HG03439 (cell line): Measurements from ENCODE around the gene CTNNA1.
"Not testable (repeated sequence)": the region's sequence is repeated elsewhere in the genome, so short reads cannot be mapped to it uniquely, and the experiment has no call there.

Experiments used
- ATAC-seq: cut with Tn5 transposase; IDR thresholded peaks from one replicate; pipeline ENCODE4 v1.9.1; 2021; ENCODE audit warnings: mild to moderate bottlenecking, moderate library complexity; ENCODE audit not compliant: unreplicated experiment

The CTNNA1 gene

DNA sequence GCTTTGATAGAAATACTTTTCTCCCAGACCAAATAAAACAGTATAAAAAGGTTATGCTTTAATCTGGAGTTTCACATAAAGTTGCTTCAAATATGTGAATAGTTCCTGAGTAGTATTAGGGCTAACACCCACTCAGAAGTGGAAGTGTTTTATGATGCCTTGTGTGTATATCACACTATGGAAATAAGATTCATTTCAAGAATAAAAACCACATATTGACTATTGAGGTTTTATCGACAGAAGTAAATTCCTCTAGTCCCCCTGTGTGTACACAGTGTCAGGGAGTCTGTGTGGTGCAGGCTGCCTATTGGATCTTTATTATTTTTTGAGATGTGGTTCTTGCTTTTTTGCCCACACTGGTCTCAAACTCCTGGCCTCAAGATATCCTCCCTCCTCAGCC lies 142.7 kb downstream of the CTNNA1 start:
- ATAC-seq: no peak

GRCh38 chr5:138898299-138898698 lies 145.1 kb downstream of the CTNNA1 start:
- ATAC-seq: no peak

DNA sequence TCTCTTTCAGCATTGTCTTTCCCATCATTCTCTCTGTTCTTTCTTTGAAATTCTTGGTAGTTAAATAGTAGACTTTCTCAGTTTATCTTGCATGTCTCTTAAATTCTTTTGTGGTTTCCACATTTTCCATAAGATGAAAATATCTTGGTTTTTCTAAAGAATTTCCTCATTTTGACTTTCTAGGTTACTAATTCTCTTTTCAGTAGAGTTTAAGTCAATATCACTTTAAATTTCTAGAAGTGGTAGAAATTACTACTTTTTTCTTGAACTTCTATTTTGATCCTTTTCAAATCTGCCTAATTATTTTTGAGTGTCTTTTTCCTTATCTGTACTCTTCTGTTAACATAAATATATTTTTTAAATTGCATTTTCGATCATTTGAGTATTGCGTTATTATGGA lies 145.5 kb downstream of the CTNNA1 start:
- ATAC-seq: no peak

GRCh38 chr5:138900281-138900965 lies 147.2 kb downstream of the CTNNA1 start:
- ATAC-seq: no peak

GRCh38 chr5:138901716-138902115 lies 148.5 kb downstream of the CTNNA1 start:
- ATAC-seq: no peak

GRCh38 chr5:138903130-138903775 lies 150.0 kb downstream of the CTNNA1 start:
- no peak for ATAC-seq

DNA sequence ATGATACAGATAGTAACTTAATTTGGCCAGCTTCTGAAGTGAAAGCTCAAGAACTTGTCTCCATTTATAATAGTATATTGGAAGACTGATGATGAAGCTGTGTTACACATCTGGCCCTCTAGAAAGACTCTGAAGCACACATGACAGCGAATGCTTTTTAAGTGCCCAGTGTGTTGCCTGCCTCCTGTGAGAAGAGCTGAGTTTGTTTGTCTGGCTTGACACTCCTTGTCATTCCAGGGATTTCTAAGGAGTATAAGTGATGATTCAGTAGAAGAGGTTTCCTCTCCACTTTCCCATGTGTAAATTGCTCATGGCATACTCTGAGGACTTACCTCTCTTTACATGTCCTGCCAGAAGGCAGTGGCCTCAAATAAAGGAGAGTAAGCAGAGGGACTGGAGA lies 152.3 kb downstream of the CTNNA1 start:
- no peak for ATAC-seq

DNA sequence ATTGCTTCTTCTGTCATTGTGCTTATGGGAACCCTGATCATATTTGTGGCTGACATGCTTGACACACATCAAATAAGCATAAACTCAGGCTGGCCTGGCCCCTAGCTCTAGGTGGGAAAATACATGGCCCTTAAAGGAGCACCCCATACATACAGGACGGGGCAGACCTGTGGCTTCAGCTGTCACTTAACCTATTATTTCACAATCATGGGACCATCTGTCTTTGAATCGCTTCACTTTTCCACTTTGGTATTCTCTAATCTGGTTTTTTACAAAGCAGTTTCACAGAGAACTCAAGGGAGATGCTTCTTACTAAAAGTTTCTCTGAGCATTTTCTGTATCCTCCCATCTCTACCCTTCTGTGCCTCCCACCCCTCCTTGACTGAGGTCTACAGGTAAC lies 156.5 kb downstream of the CTNNA1 start:
- no peak for ATAC-seq

GRCh38 chr5:138910546-138911185 lies 157.4 kb downstream of the CTNNA1 start:
- ATAC-seq: no peak

DNA sequence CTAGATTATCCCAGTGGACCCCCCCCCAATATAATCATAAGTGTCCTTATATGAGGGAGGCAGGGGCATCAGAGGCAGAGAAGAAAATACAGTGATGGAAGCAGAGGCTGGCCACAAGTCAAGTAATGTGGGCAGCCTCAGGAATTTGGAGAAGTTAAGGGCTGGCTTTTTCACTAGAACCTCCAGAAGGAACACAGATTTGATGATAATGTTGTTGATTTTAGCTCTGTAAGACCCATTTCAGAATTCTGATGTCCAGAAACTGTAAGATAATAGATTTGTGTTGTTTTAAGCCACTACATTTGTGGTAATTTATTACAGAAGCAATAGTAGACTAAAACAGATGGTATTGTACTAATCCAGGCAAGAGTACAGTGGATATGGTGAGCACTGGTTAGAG lies 158.2 kb downstream of the CTNNA1 start:
- ATAC-seq: no peak

- ATAC-seq: no peak
Measured at GRCh38 chr5:138912093-138912492, 158.9 kb downstream of the CTNNA1 start.

GRCh38 chr5:138913773-138914172 lies 160.5 kb downstream of the CTNNA1 start:
- ATAC-seq: no peak

GRCh38 chr5:138914338-138914737 lies 161.1 kb downstream of the CTNNA1 start:
- no peak for ATAC-seq

GRCh38 chr5:138918686-138919085 lies 165.5 kb downstream of the CTNNA1 start:
- ATAC-seq: no peak

GRCh38 chr5:138920181-138920580 lies 167.0 kb downstream of the CTNNA1 start:
- ATAC-seq: no peak

DNA sequence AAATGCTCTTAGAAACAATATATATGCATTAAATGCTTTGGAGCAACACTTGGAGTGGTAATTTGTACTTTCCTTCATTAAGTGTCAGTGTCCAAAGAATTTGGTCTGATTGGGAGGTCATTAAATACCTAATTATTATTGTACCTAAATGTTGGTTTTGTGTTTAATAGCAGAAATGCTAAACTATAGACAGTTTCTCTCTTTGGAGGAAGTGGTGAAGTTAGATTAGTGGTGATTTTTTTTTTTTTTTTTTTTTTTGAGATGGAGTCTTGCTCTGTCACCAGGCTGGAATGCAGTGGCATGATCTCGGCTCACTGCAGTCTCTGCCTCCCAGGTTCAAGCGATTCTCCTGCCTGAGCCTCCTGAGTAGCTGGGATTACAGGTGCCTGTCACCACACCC lies 168.1 kb downstream of the CTNNA1 start:
- ATAC-seq: not testable (repeated sequence)

- ATAC-seq: no peak
Measured at GRCh38 chr5:138922494-138922893, 169.3 kb downstream of the CTNNA1 start.

DNA sequence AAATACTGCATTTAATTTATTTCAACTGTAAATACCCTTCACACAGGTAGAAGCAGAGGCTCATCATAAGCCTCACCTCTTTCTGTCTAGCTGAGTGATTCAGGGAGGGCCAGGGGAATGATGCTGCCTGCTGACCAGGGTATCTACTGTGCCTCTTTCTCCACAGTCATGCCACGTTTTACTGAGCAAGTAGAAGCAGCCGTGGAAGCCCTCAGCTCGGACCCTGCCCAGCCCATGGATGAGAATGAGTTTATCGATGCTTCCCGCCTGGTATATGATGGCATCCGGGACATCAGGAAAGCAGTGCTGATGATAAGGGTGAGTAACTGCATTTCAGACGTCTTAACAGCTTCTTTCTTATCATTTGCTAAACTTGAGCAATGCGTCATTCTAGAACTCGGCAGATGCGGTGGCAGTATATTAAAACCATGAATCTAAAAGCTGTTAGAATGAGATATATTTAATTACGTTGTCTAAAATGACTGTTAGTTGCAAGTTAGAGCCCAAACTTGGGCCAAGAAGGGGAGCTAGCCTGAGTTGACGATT lies 171.9 kb downstream of the CTNNA1 start:
- no peak for ATAC-seq

DNA sequence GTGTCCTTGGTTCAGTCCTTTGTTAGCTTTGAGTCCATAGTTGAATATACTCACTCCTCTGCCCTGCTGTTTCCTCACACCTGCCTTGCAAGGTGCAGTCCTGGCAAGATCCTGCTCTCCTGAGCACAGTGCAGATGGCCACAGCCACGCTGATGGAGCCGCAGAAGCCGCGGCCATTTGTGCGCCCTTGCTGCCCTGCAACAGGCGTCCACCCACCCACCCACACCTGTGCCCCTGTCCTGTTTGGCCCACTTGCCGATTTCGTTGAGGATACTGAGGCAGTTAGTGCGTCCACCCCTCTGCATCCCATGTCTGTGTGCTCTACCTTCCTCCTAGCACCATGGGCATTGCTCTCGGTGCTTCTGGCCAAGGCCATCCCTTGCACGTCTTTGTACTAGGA lies 173.0 kb downstream of the CTNNA1 start:
- ATAC-seq: no peak

DNA sequence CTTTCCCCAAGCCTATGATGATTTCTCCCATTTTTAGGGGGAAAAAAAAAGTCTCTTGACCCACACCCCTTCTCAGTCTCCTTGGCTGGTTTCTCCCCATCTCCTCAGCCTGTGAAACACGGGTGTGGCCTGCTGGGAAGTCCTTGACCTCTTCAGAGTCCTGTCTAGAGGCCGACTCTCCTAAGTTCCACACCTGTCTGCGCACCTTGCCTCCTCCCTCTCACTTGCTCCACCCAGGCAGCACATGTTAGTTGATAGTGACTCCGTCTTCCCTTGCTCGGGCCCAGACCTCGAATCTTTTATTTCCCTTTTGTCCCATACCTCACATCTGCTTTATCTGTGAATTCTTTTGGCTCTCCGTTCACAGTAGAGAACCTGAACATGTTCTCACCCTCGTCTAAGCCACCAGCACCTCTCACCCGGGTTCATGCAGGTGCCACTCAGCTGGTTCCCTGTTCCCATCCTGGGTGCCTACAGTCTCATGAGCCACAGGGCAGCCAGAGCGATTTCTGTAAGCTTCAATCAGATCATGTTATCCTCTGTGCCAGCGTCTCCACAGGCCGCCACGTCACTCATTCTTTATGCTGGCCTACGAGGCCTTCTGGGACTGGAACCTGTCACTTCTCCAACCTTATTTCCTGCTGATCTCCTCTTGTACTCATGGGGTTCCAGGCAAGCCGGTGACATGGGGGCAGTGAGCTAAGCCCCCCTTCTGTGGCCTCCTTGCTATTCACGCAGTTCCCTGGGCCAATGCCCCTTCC lies 173.6 kb downstream of the CTNNA1 start:
- no peak for ATAC-seq

DNA sequence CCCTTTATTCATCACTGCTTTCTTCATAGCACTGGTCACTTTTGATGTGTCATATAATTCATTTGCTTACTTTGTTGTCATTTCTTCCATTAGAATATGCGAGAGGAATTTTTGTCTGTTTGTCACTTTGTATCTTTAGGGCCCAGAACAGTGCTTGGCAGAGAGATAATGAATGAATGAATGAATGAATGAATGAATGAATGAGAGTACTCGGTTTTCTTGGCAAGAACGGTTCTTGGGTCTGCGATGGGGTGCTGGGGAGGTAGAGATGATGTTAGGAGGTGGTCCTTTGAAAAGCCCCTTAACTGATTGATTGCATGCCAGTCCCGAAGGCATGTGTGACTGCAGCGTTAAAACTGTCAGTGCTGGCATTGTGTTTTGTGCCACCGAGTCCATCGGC lies 174.3 kb downstream of the CTNNA1 start:
- no peak for ATAC-seq
